Lung (tissue), 12 donors: Measurements from ENCODE around the gene SRF. TPM values are rescaled to one million over a fixed set of nuclear protein-coding genes. Genes with fewer than 3 reads are reported as not detected.

Experiments
- ATAC-seq: fragments of 200-7000 bp; cut with Tn5 transposase; one replicate; pipeline ENCODE4 v1.9.1; 2020; ENCODE audit warnings: moderate number of reproducible peaks; ENCODE audit not compliant: insufficient read depth, low FRiP score
- DNase-seq, 3 donors: peaks; one replicate each; pipeline ENCODE4 v3.0.0-alpha.2; 2013 to 2017
- H3K27ac ChIP-seq, 2 donors: one replicate each; pipeline ENCODE4 v1.5.1; 2013; ENCODE audit warnings: mild to moderate bottlenecking in 2 of 2, moderate library complexity in 2 of 2, control low read depth in 1 of 2, inconsistent platforms in 1 of 2, low read depth in 1 of 2, low read length in 1 of 2
- H3K27me3 ChIP-seq, 3 donors: one replicate each; pipeline ENCODE4 v1.5.1; 2013; ENCODE audit warnings: low read length in 2 of 3; ENCODE audit not compliant: control insufficient read depth in 3 of 3, insufficient read depth in 3 of 3
- H3K36me3 ChIP-seq, 4 donors: one replicate each; pipeline ENCODE4 v1.5.1; 2013; ENCODE audit warnings: low read length in 4 of 4, mild to moderate bottlenecking in 1 of 4, moderate library complexity in 1 of 4; ENCODE audit not compliant: control insufficient read depth in 4 of 4, insufficient read depth in 4 of 4
- H3K4me1 ChIP-seq, 5 donors: one replicate each; pipeline ENCODE4 v1.5.1; 2013; ENCODE audit warnings: low read length in 5 of 5, mild to moderate bottlenecking in 2 of 5, moderate library complexity in 1 of 5; ENCODE audit not compliant: control insufficient read depth in 5 of 5, insufficient read depth in 5 of 5
- H3K4me3 ChIP-seq: one replicate; pipeline ENCODE4 v1.5.1; 2013; ENCODE audit warnings: mild to moderate bottlenecking, control low read depth, moderate library complexity
- H3K9ac ChIP-seq, 2 donors: one replicate each; pipeline ENCODE4 v1.5.1; 2013; ENCODE audit warnings: low read length in 2 of 2, control low read depth in 1 of 2; ENCODE audit not compliant: insufficient read depth in 1 of 2
- H3K9me3 ChIP-seq, 4 donors: one replicate each; pipeline ENCODE4 v1.5.1; 2013; ENCODE audit warnings: low read length in 3 of 4, mild to moderate bottlenecking in 1 of 4, moderate library complexity in 1 of 4; ENCODE audit not compliant: control insufficient read depth in 4 of 4, insufficient read depth in 3 of 4
- CTCF ChIP-seq: IDR thresholded peaks from 2 replicates; pipeline ENCODE4 v1.5.1; 2012; ENCODE audit warnings: mild to moderate bottlenecking; ENCODE audit errors: control extremely low read depth, extremely low read depth
- WGBS, 2 donors: extraction: QIAGEN DNeasy Blood & Tissue Kit; methylation state at CpG; one replicate each; pipeline ENCODE4 v1.1.7; 2013; 5-methylcytosine and 5-hydroxymethylcytosine counted together
- polyA plus RNA-seq, 2 donors: library from polyadenylated mRNA; stranded (reverse); fragments of 200-250 nt; gene quantifications; one replicate each; pipeline ENCODE4 v1.2.1, GENCODE V29; 2013
- total RNA-seq, 2 donors: library from RNA; depleted of rRNA in 1 of 2; stranded (reverse); fragments of >200 nt in 1 of 2; gene quantifications; one replicate each; pipeline ENCODE4 v1.2.1, GENCODE V29; 2014 to 2021
- donor health status: control.
- donor health status: control.
- donor health status: Bipolar disorder and iron deficiency.
- donor health status: healthy.
- donor health status: DM: yes; HTN: yes; CAD: no.

Gene SRF
- total and polyA plus RNA-seq, 4 donors, result 12.7 to 42.0 (median 29.0) TPM

GRCh38 chr6:43170417-43170930 lies 595 bp upstream of the SRF start:
- Histone ChIP-seq H3K9me3 (no peaks in the 10 kb centered on the region), H3K9ac (peak overlapping the region; percentile 76 to 90), H3K27me3 (no peaks in the 10 kb centered on the region), H3K4me1 (peaks cover 0 to 31% (median 14%) of the 10 kb centered on the region in 5 donors), H3K27ac (peak overlapping the region; percentile 81 to 84), H3K4me3 (peak overlapping the region; percentile 53), H3K36me3 (peaks cover under 1 to 5% (median 3%) of the 10 kb centered on the region in 4 donors)
- DNase-seq (peak; percentile 90 to 96 (median 93)), ATAC-seq (peak; percentile 27)
- TF ChIP-seq CTCF, result no peak
- 1 to 2% methylated on average over 18 of the region's 18 CpGs for WGBS, 2 donors

- no peak for TF ChIP-seq CTCF
- H3K36me3 ChIP-seq, result peaks cover 6 to 17% (median 14%) of the 10 kb centered on the region in 4 donors
- peak overlapping the region; percentile 97 to 99 for H3K27ac ChIP-seq
- no peaks in the 10 kb centered on the region for H3K9me3 ChIP-seq
- peak overlapping the region in 1 of 2 donors; percentile 52 for H3K9ac ChIP-seq
- peaks cover 0 to 31% (median 14%) of the 10 kb centered on the region in 5 donors for H3K4me1 ChIP-seq
- no peaks in the 10 kb centered on the region for H3K27me3 ChIP-seq
- H3K4me3 ChIP-seq, result peak overlapping the region; percentile 83
- WGBS, 2 donors, result 0 to 1% methylated on average over 36 to 57 of the region's 57 CpGs
- peak in 1 of 3 donors; percentile 21 for DNase-seq
- no peak for ATAC-seq
Observed at GRCh38 chr6:43171707-43172103, 636 bp downstream of the SRF start.

- no peak for TF ChIP-seq CTCF
- Histone ChIP-seq H3K9ac (peak overlapping the region; percentile 52 to 86), H3K27me3 (no peaks in the 10 kb centered on the region), H3K36me3 (peaks cover 6 to 20% (median 15%) of the 10 kb centered on the region in 4 donors), H3K4me3 (peak overlapping the region; percentile 83), H3K9me3 (no peaks in the 10 kb centered on the region), H3K4me1 (peaks cover 0 to 31% (median 14%) of the 10 kb centered on the region in 5 donors), H3K27ac (peak overlapping the region; percentile 97 to 99)
- 2 to 3% methylated on average over 46 of the region's 46 CpGs for WGBS, 2 donors
- DNase-seq (peak; percentile 26 to 67 (median 57)), ATAC-seq (no peak)
Observed at GRCh38 chr6:43172104-43173007, 1.3 kb downstream of the SRF start.
